ENCODE results near the gene RPIA.

Gene RPIA

DNA sequence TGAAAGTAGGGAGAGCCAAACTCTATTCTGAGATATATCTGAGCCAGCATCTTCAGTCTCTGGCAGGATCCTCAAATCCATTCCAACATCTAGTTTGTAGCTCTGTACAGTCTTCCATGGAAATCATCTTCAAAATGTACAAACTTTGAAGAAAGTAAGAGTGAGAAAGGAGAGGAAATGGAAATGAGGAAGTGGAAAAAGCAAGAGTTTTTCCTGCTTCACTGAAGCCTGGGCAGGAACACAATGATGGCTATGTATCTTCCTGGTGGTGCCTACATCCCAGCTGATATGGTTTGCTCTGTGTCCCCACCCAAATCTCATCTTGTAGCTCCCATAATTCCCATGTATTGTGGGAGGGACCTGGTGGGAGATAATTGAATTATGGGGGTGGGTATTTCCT, 4.1 kb upstream of the RPIA start:
- H3K27me3 ChIP-seq (replicated peaks; ENCODE audit: control insufficient read depth, insufficient read depth, low read length), result no peaks in the 10 kb centered on the region
- H3K4me3 ChIP-seq (replicated peaks; ENCODE audit: low read depth, low read length), result no peak overlapping the region
- TF ChIP-seq, protein P1, sequence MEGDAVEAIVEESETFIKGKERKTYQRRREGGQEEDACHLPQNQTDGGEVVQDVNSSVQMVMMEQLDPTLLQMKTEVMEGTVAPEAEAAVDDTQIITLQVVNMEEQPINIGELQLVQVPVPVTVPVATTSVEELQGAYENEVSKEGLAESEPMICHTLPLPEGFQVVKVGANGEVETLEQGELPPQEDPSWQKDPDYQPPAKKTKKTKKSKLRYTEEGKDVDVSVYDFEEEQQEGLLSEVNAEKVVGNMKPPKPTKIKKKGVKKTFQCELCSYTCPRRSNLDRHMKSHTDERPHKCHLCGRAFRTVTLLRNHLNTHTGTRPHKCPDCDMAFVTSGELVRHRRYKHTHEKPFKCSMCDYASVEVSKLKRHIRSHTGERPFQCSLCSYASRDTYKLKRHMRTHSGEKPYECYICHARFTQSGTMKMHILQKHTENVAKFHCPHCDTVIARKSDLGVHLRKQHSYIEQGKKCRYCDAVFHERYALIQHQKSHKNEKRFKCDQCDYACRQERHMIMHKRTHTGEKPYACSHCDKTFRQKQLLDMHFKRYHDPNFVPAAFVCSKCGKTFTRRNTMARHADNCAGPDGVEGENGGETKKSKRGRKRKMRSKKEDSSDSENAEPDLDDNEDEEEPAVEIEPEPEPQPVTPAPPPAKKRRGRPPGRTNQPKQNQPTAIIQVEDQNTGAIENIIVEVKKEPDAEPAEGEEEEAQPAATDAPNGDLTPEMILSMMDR (IDR thresholded peaks at IDR 0.05; ENCODE audit: insufficient read depth, low read length, poor library complexity, severe bottlenecking), result no peak
- H3K36me3 ChIP-seq (ENCODE audit: control insufficient read depth, insufficient read depth, low read length), result no peaks in the 10 kb centered on the region
- DNase-seq (ENCODE audit: extremely low read depth, insufficient read length), result no peak

GRCh38 chr2:88690591-88691338, 708 bp upstream of the RPIA start:
- no peaks in the 10 kb centered on the region for H3K36me3 ChIP-seq (ENCODE audit: control insufficient read depth, insufficient read depth, low read length)
- peak overlapping the region; percentile 75 for H3K4me3 ChIP-seq (replicated peaks; ENCODE audit: low read depth, low read length)
- TF ChIP-seq, protein P1 (IDR thresholded peaks at IDR 0.05; ENCODE audit: insufficient read depth, low read length, poor library complexity, severe bottlenecking), result peak; percentile 29
- no peak for DNase-seq (ENCODE audit: extremely low read depth, insufficient read length)
- H3K27me3 ChIP-seq (replicated peaks; ENCODE audit: control insufficient read depth, insufficient read depth, low read length), result no peaks in the 10 kb centered on the region

DNA sequence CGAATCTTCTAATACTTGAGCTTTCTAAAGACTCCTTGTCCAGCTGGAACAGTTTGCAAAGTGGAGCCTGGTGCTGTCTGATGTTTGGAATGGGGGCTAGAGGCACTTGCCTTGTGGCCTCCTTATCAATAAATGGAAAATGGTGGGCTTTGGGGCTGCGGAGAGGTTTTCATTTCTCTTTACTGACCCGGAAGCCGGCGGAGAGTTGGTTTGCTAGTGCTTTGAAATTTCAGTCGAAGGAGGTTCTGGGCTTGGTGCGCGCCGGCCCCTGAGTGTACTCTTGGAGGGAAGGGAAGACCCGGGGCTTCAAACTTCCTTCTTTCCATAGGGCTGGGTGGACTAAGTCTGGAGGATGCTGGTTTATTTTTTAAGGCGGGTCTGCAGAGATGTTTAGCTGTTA, 714 bp downstream of the RPIA start:
- TF ChIP-seq, protein P1 (IDR thresholded peaks at IDR 0.05; ENCODE audit: insufficient read depth, low read length, poor library complexity, severe bottlenecking), result no peak
- Histone ChIP-seq H3K4me3 (replicated peaks; ENCODE audit: low read depth, low read length) (peak overlapping the region; percentile 90), H3K27me3 (replicated peaks; ENCODE audit: control insufficient read depth, insufficient read depth, low read length) (no peaks in the 10 kb centered on the region), H3K36me3 (ENCODE audit: control insufficient read depth, insufficient read depth, low read length) (no peaks in the 10 kb centered on the region)
- DNase-seq (ENCODE audit: extremely low read depth, insufficient read length), result no peak

DNA sequence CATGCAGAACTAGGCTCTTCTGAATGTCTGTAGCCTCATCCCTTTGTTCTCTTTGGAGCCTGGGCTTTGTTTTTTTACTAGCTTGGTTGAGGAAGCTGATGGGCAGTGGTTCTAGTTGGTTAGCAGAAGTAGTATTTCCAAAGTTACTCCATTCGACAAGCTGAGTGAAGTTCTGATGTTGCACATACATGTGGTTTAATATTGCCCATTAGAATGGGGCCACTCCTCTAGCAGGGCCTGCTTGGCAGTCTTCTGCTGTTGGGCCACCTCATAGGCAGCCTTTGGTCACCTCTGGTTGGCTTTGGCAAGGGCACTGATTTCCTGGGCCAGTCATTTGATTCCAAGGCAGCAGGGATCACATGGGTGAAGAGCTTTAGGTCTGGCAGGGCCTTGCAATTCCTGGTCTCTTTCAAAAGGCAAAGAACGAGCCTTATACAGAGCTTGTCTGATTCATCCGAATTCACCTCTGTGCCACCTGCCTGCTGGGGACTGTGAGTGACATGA, 2.5 kb downstream of the RPIA start:
- TF ChIP-seq, protein P1 (IDR thresholded peaks at IDR 0.05; ENCODE audit: insufficient read depth, low read length, poor library complexity, severe bottlenecking), result no peak
- DNase-seq (ENCODE audit: extremely low read depth, insufficient read length), result no peak
- H3K27me3 ChIP-seq (replicated peaks; ENCODE audit: control insufficient read depth, insufficient read depth, low read length), result no peaks in the 10 kb centered on the region
- no peak overlapping the region for H3K4me3 ChIP-seq (replicated peaks; ENCODE audit: low read depth, low read length)
- no peaks in the 10 kb centered on the region for H3K36me3 ChIP-seq (ENCODE audit: control insufficient read depth, insufficient read depth, low read length)

- H3K36me3 ChIP-seq (ENCODE audit: control insufficient read depth, insufficient read depth, low read length), result no peaks in the 10 kb centered on the region
- TF ChIP-seq, protein P1 (IDR thresholded peaks at IDR 0.05; ENCODE audit: insufficient read depth, low read length, poor library complexity, severe bottlenecking), result no peak
Observed at GRCh38 chr2:88696611-88697010, 5.1 kb downstream of the RPIA start.

More at GRCh38 chr2:88696611-88697010, 5.1 kb downstream of the RPIA start:
- DNase-seq (ENCODE audit: extremely low read depth, insufficient read length), result no peak
- H3K27me3 ChIP-seq (replicated peaks; ENCODE audit: control insufficient read depth, insufficient read depth, low read length), result no peaks in the 10 kb centered on the region
- H3K4me3 ChIP-seq (replicated peaks; ENCODE audit: low read depth, low read length), result no peak overlapping the region
